ENCODE data around the gene TLE4.

DNA sequence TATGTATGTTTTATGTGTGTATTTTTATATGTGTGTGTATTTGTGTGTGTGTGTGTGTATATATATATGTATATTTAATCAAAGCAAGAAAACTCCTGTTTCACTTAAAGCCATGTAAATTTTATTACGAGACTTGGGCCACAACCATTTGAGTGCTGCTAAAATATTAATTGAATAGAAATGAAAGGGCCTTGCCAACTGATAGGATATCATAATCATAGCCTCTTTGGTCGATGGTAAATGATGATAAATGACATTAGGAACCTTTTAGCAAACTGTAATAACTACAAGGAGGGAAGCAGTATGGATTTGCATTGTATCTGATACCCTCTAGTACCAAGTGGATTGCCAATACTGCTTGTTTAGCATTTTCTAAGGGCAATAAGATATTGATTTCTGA is 7.9 kb downstream of the TLE4 start:
- TF ChIP-seq POLR2A (IDR thresholded peaks at IDR 0.05; ENCODE audit: low read depth, low read length) = no peak
- TF ChIP-seq, protein P1, sequence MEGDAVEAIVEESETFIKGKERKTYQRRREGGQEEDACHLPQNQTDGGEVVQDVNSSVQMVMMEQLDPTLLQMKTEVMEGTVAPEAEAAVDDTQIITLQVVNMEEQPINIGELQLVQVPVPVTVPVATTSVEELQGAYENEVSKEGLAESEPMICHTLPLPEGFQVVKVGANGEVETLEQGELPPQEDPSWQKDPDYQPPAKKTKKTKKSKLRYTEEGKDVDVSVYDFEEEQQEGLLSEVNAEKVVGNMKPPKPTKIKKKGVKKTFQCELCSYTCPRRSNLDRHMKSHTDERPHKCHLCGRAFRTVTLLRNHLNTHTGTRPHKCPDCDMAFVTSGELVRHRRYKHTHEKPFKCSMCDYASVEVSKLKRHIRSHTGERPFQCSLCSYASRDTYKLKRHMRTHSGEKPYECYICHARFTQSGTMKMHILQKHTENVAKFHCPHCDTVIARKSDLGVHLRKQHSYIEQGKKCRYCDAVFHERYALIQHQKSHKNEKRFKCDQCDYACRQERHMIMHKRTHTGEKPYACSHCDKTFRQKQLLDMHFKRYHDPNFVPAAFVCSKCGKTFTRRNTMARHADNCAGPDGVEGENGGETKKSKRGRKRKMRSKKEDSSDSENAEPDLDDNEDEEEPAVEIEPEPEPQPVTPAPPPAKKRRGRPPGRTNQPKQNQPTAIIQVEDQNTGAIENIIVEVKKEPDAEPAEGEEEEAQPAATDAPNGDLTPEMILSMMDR (conservative IDR thresholded peaks at IDR 0.05; ENCODE audit: low read depth, low read length) = no peak
- TF ChIP-seq BHLHE40 (IDR thresholded peaks at IDR 0.05; ENCODE audit: low read depth, low read length) = no peak
- TF ChIP-seq RCOR1 (IDR thresholded peaks at IDR 0.05; ENCODE audit: insufficient replicate concordance, low read length) = no peak
- no peak for TF ChIP-seq MAZ (IDR thresholded peaks at IDR 0.05; ENCODE audit: borderline replicate concordance, low read depth, low read length)
- no peak for TF ChIP-seq RAD21 (IDR thresholded peaks at IDR 0.05; ENCODE audit: low read length)

All from IMR-90 (cell line).